Mesenteric fat pad (tissue), 1 donor: ENCODE measurements around the gene TBC1D23. TPM values are rescaled to one million over a fixed set of nuclear protein-coding genes. Genes with fewer than 3 reads are reported as not detected.
"Not testable (repeated sequence)": the region's sequence is repeated elsewhere in the genome, so short reads cannot be mapped to it uniquely, and the experiment has no call there.

Experiments used
- DNase-seq: peaks from one replicate; pipeline ENCODE4 v3.0.0-alpha.2; 2020; ENCODE audit warnings: low spot score
- total RNA-seq: library from RNA; stranded (reverse); fragmentation: NEBNext Ultra II Directional; extraction: Animal tissue kit (Norgen Biotek cat#: 25700); gene quantifications from one replicate; pipeline ENCODE4 v1.2.1, GENCODE V29; 2021
- donor health status: DM: yes; HTN: yes; CAD: no.

TBC1D23 gene
- total RNA-seq, 1 donor from 2014 or later = 42.0 TPM

- no peak for DNase-seq
Observed at GRCh38 chr3:100348727-100349126, 87.9 kb downstream of the TBC1D23 start.

- DNase-seq = not testable (repeated sequence)
Observed at GRCh38 chr3:100351770-100352169, 91.0 kb downstream of the TBC1D23 start.

- no peak for DNase-seq
Observed at GRCh38 chr3:100352296-100353231, 91.8 kb downstream of the TBC1D23 start.

- no peak for DNase-seq
Observed at GRCh38 chr3:100354850-100355249, 94.1 kb downstream of the TBC1D23 start.

- no peak for DNase-seq
Observed at GRCh38 chr3:100358413-100358812, 97.6 kb downstream of the TBC1D23 start.

- DNase-seq = no peak
Observed at GRCh38 chr3:100359035-100359434, 98.2 kb downstream of the TBC1D23 start.

- no peak for DNase-seq
Observed at GRCh38 chr3:100360757-100361496, 100.1 kb downstream of the TBC1D23 start.

- DNase-seq = no peak
Observed at GRCh38 chr3:100361897-100362296, 101.1 kb downstream of the TBC1D23 start.

- DNase-seq = no peak
Observed at GRCh38 chr3:100364421-100364820, 103.6 kb downstream of the TBC1D23 start.

- DNase-seq = no peak
Observed at GRCh38 chr3:100366424-100366823, 105.6 kb downstream of the TBC1D23 start.

- no peak for DNase-seq
Observed at GRCh38 chr3:100368441-100368840, 107.6 kb downstream of the TBC1D23 start.

GRCh38 chr3:100370756-100371155 is 110.0 kb downstream of the TBC1D23 start:
- no peak for DNase-seq

- DNase-seq = no peak
Observed at GRCh38 chr3:100374521-100374920, 113.7 kb downstream of the TBC1D23 start.

Other genes starting within 250 kb of the TBC1D23 start
- 48.5 TPM for gene FILIP1L, start 146.5 kb upstream of the TBC1D23 start, total RNA-seq
- gene NIT2, start 73.8 kb downstream of the TBC1D23 start, total RNA-seq = 56.7 TPM
- gene TOMM70, start 140.1 kb downstream of the TBC1D23 start, total RNA-seq = 47.8 TPM
- gene LNP1, start 140.5 kb downstream of the TBC1D23 start, total RNA-seq = 1.3 TPM
- 32.0 TPM for gene TMEM45A, start 231.6 kb downstream of the TBC1D23 start, total RNA-seq